Left ventricle myocardium inferior (tissue), 1 donor: Measurements from ENCODE around the gene LINC01488. TPM values are rescaled to one million over a fixed set of nuclear protein-coding genes. Genes with fewer than 3 reads are reported as not detected.

Source experiments
- DNase-seq: peaks from one replicate; pipeline ENCODE4 v3.0.0-alpha.2; 2020
- H3K27ac ChIP-seq: fragments of 200-600 bp; replicated peaks from 2 replicates; pipeline ENCODE4 v1.8.0; 2021
- H3K27me3 ChIP-seq: fragments of 200-600 bp; 2 replicates; pipeline ENCODE4 v1.8.0; 2021; ENCODE audit warnings: low read depth
- H3K36me3 ChIP-seq: fragments of 200-600 bp; 2 replicates; pipeline ENCODE4 v1.8.0; 2021
- H3K4me1 ChIP-seq: fragments of 200-600 bp; 2 replicates; pipeline ENCODE4 v1.8.0; 2021
- H3K4me3 ChIP-seq: fragments of 200-600 bp; 2 replicates; pipeline ENCODE4 v1.8.0; 2021; ENCODE audit warnings: mild to moderate bottlenecking, moderate library complexity
- H3K9me3 ChIP-seq: fragments of 200-600 bp; replicated peaks from 2 replicates; pipeline ENCODE4 v1.8.0; 2021
- intact Hi-C: fragments of 100-400 bp; cut with micrococcal nuclease; formaldehyde crosslinking; loops from one replicate; pipeline ENCODE4 v1.11.0; 2022
- total RNA-seq: library from RNA; stranded (reverse); fragmentation: NEBNext Ultra II Directional; extraction: Animal tissue kit (Norgen Biotek cat#: 25700); gene quantifications from one replicate; pipeline ENCODE4 v1.2.1, GENCODE V29; 2021
- TF ChIP-seq, protein P1 (sequence below): fragments of 200-600 bp; IDR thresholded peaks from 2 replicates; pipeline ENCODE4 v1.8.0; 2021; ENCODE audit warnings: antibody characterized with exemption, mild to moderate bottlenecking, borderline replicate concordance
- donor health status: DM: no; HTN: yes; CAD: no; lungs with severe emphysema.

The LINC01488 gene
- total RNA-seq, 1 donor from 2014 or later, result 0.38 TPM

GRCh38 chr11:69486056-69486772, 4.8 kb downstream of the LINC01488 start:
- TF ChIP-seq, protein P1, sequence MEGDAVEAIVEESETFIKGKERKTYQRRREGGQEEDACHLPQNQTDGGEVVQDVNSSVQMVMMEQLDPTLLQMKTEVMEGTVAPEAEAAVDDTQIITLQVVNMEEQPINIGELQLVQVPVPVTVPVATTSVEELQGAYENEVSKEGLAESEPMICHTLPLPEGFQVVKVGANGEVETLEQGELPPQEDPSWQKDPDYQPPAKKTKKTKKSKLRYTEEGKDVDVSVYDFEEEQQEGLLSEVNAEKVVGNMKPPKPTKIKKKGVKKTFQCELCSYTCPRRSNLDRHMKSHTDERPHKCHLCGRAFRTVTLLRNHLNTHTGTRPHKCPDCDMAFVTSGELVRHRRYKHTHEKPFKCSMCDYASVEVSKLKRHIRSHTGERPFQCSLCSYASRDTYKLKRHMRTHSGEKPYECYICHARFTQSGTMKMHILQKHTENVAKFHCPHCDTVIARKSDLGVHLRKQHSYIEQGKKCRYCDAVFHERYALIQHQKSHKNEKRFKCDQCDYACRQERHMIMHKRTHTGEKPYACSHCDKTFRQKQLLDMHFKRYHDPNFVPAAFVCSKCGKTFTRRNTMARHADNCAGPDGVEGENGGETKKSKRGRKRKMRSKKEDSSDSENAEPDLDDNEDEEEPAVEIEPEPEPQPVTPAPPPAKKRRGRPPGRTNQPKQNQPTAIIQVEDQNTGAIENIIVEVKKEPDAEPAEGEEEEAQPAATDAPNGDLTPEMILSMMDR, result no peak
- H3K36me3 ChIP-seq, result no peaks in the 10 kb centered on the region
- H3K4me3 ChIP-seq, result no peak overlapping the region
- peak overlapping the region; percentile 48 for H3K27ac ChIP-seq
- H3K27me3 ChIP-seq, result no peaks in the 10 kb centered on the region
- H3K4me1 ChIP-seq, result peaks cover 62% of the 10 kb centered on the region
- peak; percentile 1 for DNase-seq
- no peaks in the 10 kb centered on the region for H3K9me3 ChIP-seq
- intact Hi-C loops, result no loop called here

DNA sequence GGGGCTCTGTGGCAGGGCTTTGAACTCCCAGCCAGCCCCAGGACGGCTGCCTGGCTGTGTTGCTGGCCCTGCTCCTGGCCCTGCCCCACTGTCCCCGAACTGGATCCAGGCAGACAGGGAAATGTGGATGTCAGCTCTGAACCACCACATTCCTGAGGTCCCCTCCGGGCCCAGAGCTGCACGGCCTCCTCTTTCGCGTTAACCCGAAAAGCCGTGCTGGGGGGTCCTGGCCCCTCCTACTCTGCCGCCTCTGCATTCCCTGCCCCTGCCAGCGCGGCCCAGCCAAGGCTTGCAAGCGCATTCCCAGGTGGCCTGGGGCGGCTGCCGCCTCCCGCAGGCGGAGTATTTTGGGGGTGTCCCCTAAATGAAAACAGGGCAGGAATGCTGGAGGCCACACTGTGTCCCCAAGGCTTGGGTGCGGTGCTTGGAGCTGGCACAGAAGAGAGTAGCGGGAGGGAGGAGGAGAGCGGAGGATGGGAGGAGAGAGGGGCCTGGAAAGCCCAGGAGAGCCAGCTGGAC, 5.4 kb downstream of the LINC01488 start:
- Histone ChIP-seq H3K27ac (peak overlapping the region; percentile 48), H3K36me3 (no peaks in the 10 kb centered on the region), H3K9me3 (no peaks in the 10 kb centered on the region), H3K27me3 (no peaks in the 10 kb centered on the region), H3K4me1 (peaks cover 62% of the 10 kb centered on the region), H3K4me3 (no peak overlapping the region)
- peak; percentile 23 for DNase-seq
- intact Hi-C loops, result no loop called here
- TF ChIP-seq, protein P1, result no peak

GRCh38 chr11:69487391-69487790, 5.9 kb downstream of the LINC01488 start:
- DNase-seq, result peak; percentile 12
- peaks cover 62% of the 10 kb centered on the region for H3K4me1 ChIP-seq
- intact Hi-C loops, result no loop called here
- no peaks in the 10 kb centered on the region for H3K9me3 ChIP-seq
- H3K27me3 ChIP-seq, result no peaks in the 10 kb centered on the region
- TF ChIP-seq, protein P1, result no peak
- H3K4me3 ChIP-seq, result no peak overlapping the region
- H3K27ac ChIP-seq, result peak overlapping the region; percentile 48
- H3K36me3 ChIP-seq, result no peaks in the 10 kb centered on the region

DNA sequence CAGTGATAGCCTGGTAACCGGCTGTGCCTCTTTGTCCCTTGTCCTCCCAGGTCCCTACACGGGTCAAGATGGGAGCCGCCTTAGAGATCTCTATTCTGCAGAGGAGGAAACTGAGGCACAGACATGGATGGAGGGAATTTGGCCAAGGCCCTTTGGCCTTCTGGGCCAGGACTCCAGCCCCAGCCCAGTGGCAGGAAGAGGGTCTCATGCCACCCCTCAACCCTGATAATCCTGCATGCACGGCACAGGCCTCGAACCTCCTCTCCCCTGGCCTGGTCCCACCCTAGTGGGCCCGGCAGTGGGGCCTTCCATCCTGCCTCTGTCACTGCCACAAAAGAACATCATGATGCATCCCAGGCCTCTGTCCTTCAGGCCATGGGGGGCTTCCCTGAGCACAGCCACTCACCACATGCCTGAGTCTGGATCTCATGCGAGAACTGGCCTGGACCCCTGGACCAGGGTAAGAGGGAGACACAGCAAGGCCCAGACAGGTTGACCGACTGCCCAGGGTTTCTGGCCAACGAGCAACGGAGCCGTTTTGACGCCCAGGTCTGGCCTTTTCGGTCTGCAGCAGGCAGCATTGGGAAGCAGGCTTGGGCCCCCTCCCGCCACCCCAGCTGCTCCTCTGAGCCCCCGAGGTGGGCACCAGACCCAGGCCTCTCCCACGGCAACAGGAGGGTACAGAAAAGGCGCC, 6.5 kb downstream of the LINC01488 start:
- DNase-seq, result peak; percentile 4
- peaks cover 68% of the 10 kb centered on the region for H3K4me1 ChIP-seq

GRCh38 chr11:69488543-69488940, 7.1 kb downstream of the LINC01488 start:
- intact Hi-C loops, result no loop called here
- peak; percentile 9 for DNase-seq
- peaks cover 68% of the 10 kb centered on the region for H3K4me1 ChIP-seq
- no peaks in the 10 kb centered on the region for H3K36me3 ChIP-seq
- no peaks in the 10 kb centered on the region for H3K9me3 ChIP-seq
- TF ChIP-seq, protein P1, result no peak
- no peaks in the 10 kb centered on the region for H3K27me3 ChIP-seq
- H3K27ac ChIP-seq, result peak overlapping the region; percentile 94
- H3K4me3 ChIP-seq, result no peak overlapping the region

More for the DNA sequence above, 6.5 kb downstream of the LINC01488 start:
- Histone ChIP-seq H3K4me3 (no peak overlapping the region), H3K27me3 (no peaks in the 10 kb centered on the region), H3K36me3 (no peaks in the 10 kb centered on the region), H3K9me3 (no peaks in the 10 kb centered on the region), H3K27ac (peak overlapping the region; percentile 94)
- TF ChIP-seq, protein P1, result no peak
- intact Hi-C loops, result no loop called here
